DND-41 (cell line): ENCODE data around the gene MRGPRX4.
"Not testable (repeated sequence)": the region's sequence is repeated elsewhere in the genome, so short reads cannot be mapped to it uniquely, and the experiment has no call there.

Source experiments
- ATAC-seq: fragments of 200-7000 bp; cut with Tn5 transposase; 3 replicates; pipeline ENCODE4 v1.9.1; 2021; ENCODE audit warnings: low read depth; ENCODE audit not compliant: insufficient read depth
- DNase-seq: peaks from one replicate; pipeline ENCODE4 v3.0.0-alpha.2; 2020
- H2AFZ ChIP-seq: 2 replicates; pipeline ENCODE4 v1.6.0; 2012; ENCODE audit warnings: low read depth, low read length
- H3K27ac ChIP-seq: 2 replicates; pipeline ENCODE4 v1.5.1; 2012; ENCODE audit warnings: low read length, inconsistent platforms
- H3K27me3 ChIP-seq: fragments of 200-600 bp; sonication (generic); 2 replicates; pipeline ENCODE4 v1.6.0; 2012; ENCODE audit warnings: low read length, mild to moderate bottlenecking, inconsistent platforms; ENCODE audit not compliant: insufficient read depth, poor library complexity
- H3K36me3 ChIP-seq: 2 replicates; pipeline ENCODE4 v1.5.1; 2012; ENCODE audit warnings: low read length, inconsistent platforms; ENCODE audit not compliant: insufficient read depth
- H3K4me1 ChIP-seq: 2 replicates; pipeline ENCODE4 v1.5.1; 2012; ENCODE audit warnings: mild to moderate bottlenecking, low read length; ENCODE audit not compliant: insufficient read depth
- H3K4me2 ChIP-seq: 2 replicates; pipeline ENCODE4 v1.6.0; 2012; ENCODE audit warnings: mild to moderate bottlenecking, moderate library complexity, low read length, inconsistent platforms; ENCODE audit not compliant: insufficient read depth
- H3K4me3 ChIP-seq, 2 experiments: fragments of 200-600 bp in 1 of 2; shearing (Covaris generic) in 1 of 2; 2 replicates each; pipeline ENCODE4 v1.5.1; 2012 to 2016; ENCODE audit warnings: inconsistent platforms in 2 of 2, low read length in 2 of 2, mild to moderate bottlenecking in 2 of 2, low read depth in 1 of 2, moderate library complexity in 1 of 2
- H3K79me2 ChIP-seq: 2 replicates; pipeline ENCODE4 v1.6.0; 2012; ENCODE audit warnings: low read length, inconsistent platforms; ENCODE audit not compliant: insufficient read depth
- H3K9ac ChIP-seq: 2 replicates; pipeline ENCODE4 v1.6.0; 2012; ENCODE audit warnings: low read depth, mild to moderate bottlenecking, inconsistent platforms, low read length, moderate library complexity
- H3K9me3 ChIP-seq: 2 replicates; pipeline ENCODE4 v1.5.1; 2012; ENCODE audit warnings: low read length, moderate library complexity, mild to moderate bottlenecking, inconsistent platforms; ENCODE audit not compliant: insufficient read depth, severe bottlenecking
- H4K20me1 ChIP-seq: 2 replicates; pipeline ENCODE4 v1.6.0; 2012; ENCODE audit warnings: low read length; ENCODE audit not compliant: insufficient read depth
- EZH2 ChIP-seq: IDR thresholded peaks from 3 replicates; pipeline ENCODE4 v1.6.1; 2012; ENCODE audit warnings: borderline replicate concordance, low read depth, mild to moderate bottlenecking, moderate library complexity, low read length, inconsistent platforms; ENCODE audit not compliant: severe bottlenecking
- TF ChIP-seq, protein P1 (sequence below): IDR thresholded peaks from 2 replicates; pipeline ENCODE4 v1.5.1; 2012; ENCODE audit warnings: borderline replicate concordance, low read length, moderate library complexity, mild to moderate bottlenecking; ENCODE audit not compliant: poor library complexity, severe bottlenecking; ENCODE audit errors: extremely low read depth

The MRGPRX4 gene

DNA sequence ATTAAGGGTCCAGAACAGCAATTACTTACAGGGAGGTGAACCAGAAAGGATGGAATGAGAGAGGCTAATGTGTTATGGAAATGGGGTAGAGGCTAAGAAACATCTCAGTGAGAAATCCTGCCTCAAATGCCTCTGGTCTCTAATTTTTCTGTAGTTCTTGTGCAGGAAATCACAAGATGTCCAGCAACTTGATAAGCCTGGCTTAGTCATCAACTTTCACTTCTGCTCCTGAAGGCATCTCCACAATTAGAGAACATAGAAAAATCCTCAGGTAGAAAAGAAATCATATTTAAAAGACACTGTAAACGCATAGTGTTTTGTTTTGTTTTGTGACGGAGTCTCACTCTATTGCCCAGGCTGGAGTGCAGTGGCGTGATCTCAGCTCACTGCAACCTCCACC, 18.7 kb downstream of the MRGPRX4 start:
- no peak overlapping the region for H3K4me3 ChIP-seq
- ATAC-seq = no peak

DNA sequence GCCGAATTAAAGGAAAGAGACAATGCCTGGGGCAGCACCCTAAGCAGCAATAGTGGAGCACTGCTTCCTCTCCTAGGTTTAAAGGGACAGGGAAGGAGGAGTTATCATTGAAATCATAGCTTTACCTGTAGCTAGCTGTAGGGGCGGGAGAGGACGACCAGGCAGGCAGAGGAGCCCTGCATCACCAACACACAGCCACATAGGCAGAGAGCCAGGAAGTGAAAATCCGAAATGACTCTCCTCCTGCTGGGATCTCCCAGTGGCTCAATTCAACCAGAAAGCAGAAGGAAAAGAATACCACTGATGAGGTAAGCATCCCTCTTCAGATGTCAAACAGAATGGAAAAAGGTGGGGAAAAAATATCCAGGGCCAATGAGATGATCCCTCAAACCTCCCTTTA, 20.4 kb downstream of the MRGPRX4 start:
- Histone ChIP-seq H3K79me2 (no peaks in the 10 kb centered on the region), H4K20me1 (no peaks in the 10 kb centered on the region), H3K27ac (no peak overlapping the region), H3K27me3 (peaks cover 11% of the 10 kb centered on the region), H3K36me3 (no peaks in the 10 kb centered on the region), H3K9me3 (no peaks in the 10 kb centered on the region), H3K4me2 (no peak overlapping the region), H3K9ac (no peak overlapping the region), H3K4me1 (no peaks in the 10 kb centered on the region), H2AFZ (no peak overlapping the region), H3K4me3 (no peak overlapping the region)
- no peak for TF ChIP-seq EZH2
- TF ChIP-seq, protein P1, sequence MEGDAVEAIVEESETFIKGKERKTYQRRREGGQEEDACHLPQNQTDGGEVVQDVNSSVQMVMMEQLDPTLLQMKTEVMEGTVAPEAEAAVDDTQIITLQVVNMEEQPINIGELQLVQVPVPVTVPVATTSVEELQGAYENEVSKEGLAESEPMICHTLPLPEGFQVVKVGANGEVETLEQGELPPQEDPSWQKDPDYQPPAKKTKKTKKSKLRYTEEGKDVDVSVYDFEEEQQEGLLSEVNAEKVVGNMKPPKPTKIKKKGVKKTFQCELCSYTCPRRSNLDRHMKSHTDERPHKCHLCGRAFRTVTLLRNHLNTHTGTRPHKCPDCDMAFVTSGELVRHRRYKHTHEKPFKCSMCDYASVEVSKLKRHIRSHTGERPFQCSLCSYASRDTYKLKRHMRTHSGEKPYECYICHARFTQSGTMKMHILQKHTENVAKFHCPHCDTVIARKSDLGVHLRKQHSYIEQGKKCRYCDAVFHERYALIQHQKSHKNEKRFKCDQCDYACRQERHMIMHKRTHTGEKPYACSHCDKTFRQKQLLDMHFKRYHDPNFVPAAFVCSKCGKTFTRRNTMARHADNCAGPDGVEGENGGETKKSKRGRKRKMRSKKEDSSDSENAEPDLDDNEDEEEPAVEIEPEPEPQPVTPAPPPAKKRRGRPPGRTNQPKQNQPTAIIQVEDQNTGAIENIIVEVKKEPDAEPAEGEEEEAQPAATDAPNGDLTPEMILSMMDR = no peak
- ATAC-seq (no peak), DNase-seq (no peak)

More for the DNA sequence above, 18.7 kb downstream of the MRGPRX4 start:
- Histone ChIP-seq H3K79me2 (no peaks in the 10 kb centered on the region), H2AFZ (no peak overlapping the region), H3K9ac (no peak overlapping the region), H3K9me3 (no peaks in the 10 kb centered on the region), H3K27ac (no peak overlapping the region), H3K4me1 (no peaks in the 10 kb centered on the region), H3K36me3 (no peaks in the 10 kb centered on the region), H3K4me2 (no peak overlapping the region), H3K27me3 (peaks cover 17% of the 10 kb centered on the region), H4K20me1 (no peaks in the 10 kb centered on the region)
- DNase-seq = no peak
- TF ChIP-seq, protein P1 = no peak
- TF ChIP-seq EZH2 = no peak

DNA sequence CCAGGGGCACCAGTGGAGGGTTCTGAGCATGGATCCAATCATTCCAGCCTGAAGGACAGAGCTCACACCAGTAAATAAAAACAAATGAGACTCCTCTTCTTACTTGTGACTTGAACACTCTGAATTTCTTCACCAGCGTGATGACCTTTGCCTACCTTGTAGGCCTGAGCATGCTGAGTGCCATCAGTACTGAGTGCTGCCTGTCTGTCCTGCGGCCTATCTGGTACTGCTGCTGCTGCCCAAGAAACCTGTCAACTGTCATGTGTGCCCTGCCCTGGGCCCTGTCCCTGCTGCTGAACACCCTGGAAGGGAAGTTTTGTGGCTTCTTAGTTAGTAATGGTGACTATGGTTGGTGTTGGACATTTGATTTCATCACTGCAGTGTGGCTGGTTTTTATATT, 23.9 kb downstream of the MRGPRX4 start:
- Histone ChIP-seq H3K27me3 (peaks cover 14% of the 10 kb centered on the region), H3K27ac (no peak overlapping the region), H3K79me2 (no peaks in the 10 kb centered on the region), H3K36me3 (no peaks in the 10 kb centered on the region), H3K4me3 (no peak overlapping the region), H3K4me1 (no peaks in the 10 kb centered on the region), H3K4me2 (no peak overlapping the region), H2AFZ (no peak overlapping the region), H3K9ac (no peak overlapping the region), H3K9me3 (no peaks in the 10 kb centered on the region), H4K20me1 (no peaks in the 10 kb centered on the region)
- TF ChIP-seq, protein P1 = no peak
- TF ChIP-seq EZH2 = no peak
- DNase-seq (no peak), ATAC-seq (no peak)

DNA sequence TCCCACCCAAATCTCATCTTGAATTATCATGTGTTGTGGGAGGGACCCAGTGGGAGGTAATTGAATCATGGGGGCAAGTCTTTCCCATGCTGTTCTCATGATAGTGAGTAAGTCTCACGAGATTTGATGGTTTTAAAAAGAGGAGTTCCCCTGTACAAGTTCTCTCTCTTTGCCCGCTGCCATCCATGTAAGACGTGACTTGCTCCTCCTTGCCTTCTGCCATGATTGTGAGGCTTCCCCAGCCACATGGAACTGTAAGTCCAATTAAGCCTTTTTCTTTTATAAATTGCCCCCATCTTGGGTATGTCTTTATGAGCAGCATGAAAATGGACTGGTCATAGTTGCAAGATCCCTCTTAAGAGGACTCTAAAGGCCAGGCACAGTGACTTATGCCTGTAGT, 25.1 kb downstream of the MRGPRX4 start:
- peaks cover 11% of the 10 kb centered on the region for H3K27me3 ChIP-seq
- not testable (repeated sequence) for H3K9ac ChIP-seq, H3K4me1 ChIP-seq, H3K4me2 ChIP-seq, ATAC-seq, H3K27ac ChIP-seq, H4K20me1 ChIP-seq, DNase-seq, H3K9me3 ChIP-seq, H2AFZ ChIP-seq, H3K79me2 ChIP-seq, H3K4me3 ChIP-seq, H3K36me3 ChIP-seq
